CD14-positive monocyte (primary cell): ENCODE results near the gene MED27. TPM values are rescaled to one million over a fixed set of nuclear protein-coding genes. Genes with fewer than 3 reads are reported as not detected.

ENCODE experiments used
- DNase-seq, 3 donors: peaks; one replicate each; pipeline ENCODE4 v3.0.0-alpha.2; 2011 to 2022
- H2AFZ ChIP-seq: 2 replicates; pipeline ENCODE4 v1.6.0; 2012; ENCODE audit warnings: mild to moderate bottlenecking, low read depth, low read length, inconsistent platforms; ENCODE audit not compliant: insufficient read depth, poor library complexity, severe bottlenecking
- H3K27ac ChIP-seq, 2 donors: 1 replicate in 1 of 2; 2 replicates in 1 of 2; pipeline ENCODE4 v1.5.1; 2012 to 2013; ENCODE audit warnings: low read length in 2 of 2, control low read depth in 1 of 2, inconsistent platforms in 1 of 2, low read depth in 1 of 2, mild to moderate bottlenecking in 1 of 2
- H3K27me3 ChIP-seq, 2 donors: one replicate each; pipeline versions ENCODE4 v1.6.0 to v1.6.1; 2011 to 2013; ENCODE audit warnings: low read length in 2 of 2; ENCODE audit not compliant: control insufficient read depth in 2 of 2, insufficient read depth in 2 of 2
- H3K36me3 ChIP-seq, 2 donors: replicated peaks in 1 of 2; 1 replicate in 1 of 2; 2 replicates in 1 of 2; pipeline versions ENCODE4 v1.5.1 to v1.6.1; 2012 to 2013; ENCODE audit warnings: low read length in 2 of 2, control low read depth in 1 of 2, inconsistent platforms in 1 of 2, mild to moderate bottlenecking in 1 of 2; ENCODE audit not compliant: insufficient read depth in 2 of 2, control insufficient read depth in 1 of 2
- H3K4me1 ChIP-seq, 2 donors: 1 replicate in 1 of 2; 2 replicates in 1 of 2; pipeline versions ENCODE4 v1.5.1 to v1.6.1; 2012 to 2013; ENCODE audit warnings: low read length in 2 of 2, control low read depth in 1 of 2, inconsistent platforms in 1 of 2, mild to moderate bottlenecking in 1 of 2, moderate library complexity in 1 of 2; ENCODE audit not compliant: insufficient read depth in 2 of 2, control insufficient read depth in 1 of 2
- H3K4me2 ChIP-seq: replicated peaks from 2 replicates; pipeline ENCODE3; 2012; ENCODE audit warnings: low read length, moderate library complexity, mild to moderate bottlenecking; ENCODE audit not compliant: poor library complexity, severe bottlenecking; ENCODE audit errors: extremely low read depth
- H3K4me3 ChIP-seq, 3 experiments: fragments of 200-600 bp in 1 of 3; sonication (generic) in 1 of 3; replicated peaks in 1 of 3; 1 replicate in 2 of 3; 2 replicates in 1 of 3; pipeline ENCODE4 v1.5.1; 2011 to 2013; ENCODE audit warnings: low read length in 3 of 3, mild to moderate bottlenecking in 3 of 3, control low read depth in 2 of 3, low read depth in 2 of 3, inconsistent platforms in 1 of 3, moderate library complexity in 1 of 3
- H3K79me2 ChIP-seq: 2 replicates; pipeline ENCODE4 v1.6.0; 2012; ENCODE audit warnings: mild to moderate bottlenecking, control low read depth, inconsistent platforms, low read length, moderate library complexity; ENCODE audit not compliant: insufficient read depth
- H3K9ac ChIP-seq: 2 replicates; pipeline ENCODE4 v1.6.0; 2017; ENCODE audit warnings: low read length, mild to moderate bottlenecking; ENCODE audit not compliant: insufficient read depth, poor library complexity, severe bottlenecking
- H3K9me3 ChIP-seq, 2 donors: replicated peaks in 1 of 2; 1 replicate in 1 of 2; 2 replicates in 1 of 2; pipeline versions ENCODE4 v1.5.1 to v1.6.1; 2012 to 2013; ENCODE audit warnings: low read length in 2 of 2, control low read depth in 1 of 2; ENCODE audit not compliant: control insufficient read depth in 1 of 2, insufficient read depth in 1 of 2
- H4K20me1 ChIP-seq: 2 replicates; pipeline ENCODE4 v1.6.0; 2012; ENCODE audit warnings: mild to moderate bottlenecking, low read length, control low read depth, moderate library complexity; ENCODE audit not compliant: insufficient read depth
- H3K27ac Mint-ChIP-seq, 7 donors: one replicate each; pipeline ENCODE4 v1.8.0; 2020; ENCODE audit warnings: mild to moderate bottlenecking in 7 of 7, mixed read lengths in 7 of 7, moderate library complexity in 6 of 7, inconsistent platforms in 2 of 7
- H3K27me3 Mint-ChIP-seq, 3 donors: one replicate each; pipeline ENCODE4 v1.8.0; 2021 to 2022; ENCODE audit warnings: low read depth in 3 of 3, mild to moderate bottlenecking in 3 of 3, mixed read lengths in 3 of 3, moderate library complexity in 3 of 3, inconsistent platforms in 1 of 3
- H3K36me3 Mint-ChIP-seq, 2 donors: one replicate each; pipeline ENCODE4 v1.8.0; 2020; ENCODE audit warnings: mixed read lengths in 2 of 2, inconsistent platforms in 1 of 2, mild to moderate bottlenecking in 1 of 2
- H3K4me1 Mint-ChIP-seq: one replicate; pipeline ENCODE4 v1.8.0; 2020; ENCODE audit warnings: mild to moderate bottlenecking, mixed read lengths
- H3K4me3 Mint-ChIP-seq, 2 donors: one replicate each; pipeline ENCODE4 v1.8.0; 2020; ENCODE audit warnings: mild to moderate bottlenecking in 2 of 2, mixed read lengths in 2 of 2, moderate library complexity in 1 of 2
- H3K9me3 Mint-ChIP-seq, 7 donors: one replicate each; pipeline ENCODE4 v1.8.0; 2020 to 2022; ENCODE audit warnings: mixed read lengths in 7 of 7, mild to moderate bottlenecking in 6 of 7, moderate library complexity in 6 of 7, inconsistent platforms in 2 of 7
- CTCF ChIP-seq: fragments of 200-600 bp; IDR thresholded peaks from one replicate; pipeline ENCODE4 v1.8.0; 2022; ENCODE audit warnings: antibody characterized with exemption, mild to moderate bottlenecking
- WGBS: methylation state at CpG from one replicate; pipeline ENCODE4 v1.1.5; 2013; ENCODE audit warnings: missing lambda C conversion rate; ENCODE audit not compliant: insufficient coverage; 5-methylcytosine and 5-hydroxymethylcytosine counted together
- intact Hi-C, 2 donors: fragments of 100-400 bp; cut with micrococcal nuclease; formaldehyde crosslinking; loops; one replicate each; pipeline versions ENCODE4 v1.15.0 to v1.15.1; 2023
- polyA plus RNA-seq, 3 donors: library from polyadenylated mRNA; depleted of rRNA in 1 of 3; unstranded in 2 of 3; stranded (reverse) in 1 of 3; fragments of 300-500 nt in 2 of 3; fragments of >200 nt in 1 of 3; fragmentation: Illumina TruSeq in 2 of 3; gene quantifications; 1 replicate in 2 of 3; 2 replicates in 1 of 3; pipeline ENCODE4 v1.2.3, GENCODE V29; 2012 to 2021

Gene MED27
- polyA plus RNA-seq, 3 donors = 14.0 to 26.9 (median 25.8) TPM

- Histone ChIP-seq H4K20me1 (peaks cover 8% of the 10 kb centered on the region), H3K4me1 (peaks cover 6 to 8% of the 10 kb centered on the region in 2 donors), H3K79me2 (no peaks in the 10 kb centered on the region), H2AFZ (no peak overlapping the region), H3K4me3 (no peak overlapping the region), H3K27me3 (no peaks in the 10 kb centered on the region), H3K9ac (no peak overlapping the region), H3K27ac (no peak overlapping the region), H3K36me3 (no peaks in the 10 kb centered on the region), H3K9me3 (no peaks in the 10 kb centered on the region), H3K4me2 (no peak overlapping the region)
- H3K36me3 Mint-ChIP-seq = peaks cover 1 to 2% of the 10 kb centered on the region in 2 donors
- H3K27ac Mint-ChIP-seq = no peak overlapping the region
- H3K4me1 Mint-ChIP-seq = peaks cover 7% of the 10 kb centered on the region
- WGBS = 100% methylated on average over 1 of the region's 4 CpGs
- intact Hi-C loops = no loop called here
- no peak for DNase-seq
- H3K27me3 Mint-ChIP-seq = no peaks in the 10 kb centered on the region
- no peak for TF ChIP-seq CTCF
- H3K4me3 Mint-ChIP-seq = no peak overlapping the region
- H3K9me3 Mint-ChIP-seq = no peaks in the 10 kb centered on the region
These were observed 97.6 kb downstream of the MED27 start for GRCh38 chr9:131982102-131982501.

DNA sequence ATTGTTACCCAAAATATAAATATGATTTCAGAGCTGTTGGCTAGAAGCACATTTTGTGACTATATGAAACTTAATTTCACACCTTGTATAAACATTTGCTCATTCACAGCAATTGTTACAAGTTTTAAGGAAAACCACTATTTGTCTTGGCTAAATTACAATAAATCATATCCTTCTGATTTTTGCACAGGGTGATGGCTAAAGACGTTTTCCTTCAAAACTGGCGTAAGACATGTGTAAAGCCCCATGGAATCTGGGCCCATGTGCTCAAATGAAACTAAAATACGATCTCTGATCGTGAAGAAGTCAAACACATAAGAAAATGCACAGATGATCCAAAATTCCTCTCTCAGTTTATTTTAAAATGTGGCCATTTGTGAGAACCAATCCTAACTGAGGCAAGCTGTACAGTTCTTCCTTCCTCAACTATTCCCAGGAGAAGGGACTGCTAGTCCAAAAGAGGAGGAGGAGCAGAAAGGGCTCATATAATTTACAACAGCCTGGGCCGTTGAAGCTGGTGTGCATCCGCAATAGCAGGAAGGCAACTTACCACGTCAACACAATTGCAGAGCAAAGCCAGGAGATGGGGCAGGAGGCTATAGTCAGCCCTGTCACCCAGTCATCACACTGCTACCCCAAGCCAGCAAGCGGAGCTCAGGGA is 98.4 kb downstream of the MED27 start:
- Histone ChIP-seq H3K79me2 (no peaks in the 10 kb centered on the region), H4K20me1 (peaks cover 12% of the 10 kb centered on the region), H3K9ac (no peak overlapping the region), H3K27ac (no peak overlapping the region), H3K9me3 (no peaks in the 10 kb centered on the region), H3K27me3 (no peaks in the 10 kb centered on the region), H3K4me3 (no peak overlapping the region), H3K4me1 (peaks cover 13 to 17% of the 10 kb centered on the region in 2 donors), H3K4me2 (no peak overlapping the region), H3K36me3 (no peaks in the 10 kb centered on the region), H2AFZ (no peak overlapping the region)
- intact Hi-C loops = no loop called here
- no peak for TF ChIP-seq CTCF
- no peaks in the 10 kb centered on the region for H3K27me3 Mint-ChIP-seq
- H3K27ac Mint-ChIP-seq = no peak overlapping the region
- WGBS = 96% methylated on average over 3 of the region's 8 CpGs
- no peaks in the 10 kb centered on the region for H3K9me3 Mint-ChIP-seq
- no peak for DNase-seq
- H3K36me3 Mint-ChIP-seq = peaks cover 0 to 2% of the 10 kb centered on the region in 2 donors
- H3K4me1 Mint-ChIP-seq = peaks cover 16% of the 10 kb centered on the region
- no peak overlapping the region for H3K4me3 Mint-ChIP-seq
